ENCODE data around the gene TFR2.
A peak's percentile ranks its signal among the peaks of the same experiment; 100 is the strongest.

The TFR2 gene

GRCh38 chr7:100585511-100586265 lies 55.7 kb downstream of the TFR2 start, which contains the start of gene LRCH4:
Gene LRCH4 (minus strand): TSS chr7:100586129. CDS start chr7:100586100, 29 bp downstream.
- peak within 1 kb of the TSS; percentile 97 for H3K27ac ChIP-seq
- TF ChIP-seq CTCF (conservative IDR thresholded peaks at IDR 0.05) (no peak), ZFX (IDR thresholded peaks at IDR 0.05) (peak; percentile 64; the same call in 1 of the 2 replicates)

- peak overlapping the region; percentile 97 for H3K27ac ChIP-seq
- TF ChIP-seq ZFX (IDR thresholded peaks at IDR 0.05) (no peak), CTCF (conservative IDR thresholded peaks at IDR 0.05) (no peak)
These were observed 56.5 kb downstream of the TFR2 start for GRCh38 chr7:100584683-100585510.

- TF ChIP-seq CTCF (conservative IDR thresholded peaks at IDR 0.05) (no peak), ZFX (IDR thresholded peaks at IDR 0.05) (no peak)
- H3K27ac ChIP-seq, result peak overlapping the region; percentile 97
These were observed 57.2 kb downstream of the TFR2 start for GRCh38 chr7:100584054-100584682.

GRCh38 chr7:100583132-100584053 lies 58.0 kb downstream of the TFR2 start:
- H3K27ac ChIP-seq, result peak overlapping the region; percentile 97
- TF ChIP-seq CTCF (conservative IDR thresholded peaks at IDR 0.05), result no peak
- no peak for TF ChIP-seq ZFX (IDR thresholded peaks at IDR 0.05)

GRCh38 chr7:100582650-100583049 lies 58.7 kb downstream of the TFR2 start:
- peak overlapping the region; percentile 97 for H3K27ac ChIP-seq
- no peak for TF ChIP-seq CTCF (conservative IDR thresholded peaks at IDR 0.05)
- TF ChIP-seq ZFX (IDR thresholded peaks at IDR 0.05), result no peak

GRCh38 chr7:100582041-100582579 lies 59.2 kb downstream of the TFR2 start:
- TF ChIP-seq ZFX (IDR thresholded peaks at IDR 0.05) (peak; percentile 30; the same call in 1 of the 2 replicates), CTCF (conservative IDR thresholded peaks at IDR 0.05) (no peak)
- peak overlapping the region; percentile 97 for H3K27ac ChIP-seq

All from C4-2B (cell line).